Panc1 (cell line): ENCODE measurements around the gene ANKRD36.

Experiments
- POLR2AphosphoS5 ChIP-seq: IDR thresholded peaks from 2 replicates; pipeline ENCODE4 v1.6.1; 2012; ENCODE audit warnings: mild to moderate bottlenecking, low read depth, low read length, moderate library complexity
- SIN3A ChIP-seq: IDR thresholded peaks from 2 replicates; pipeline ENCODE4 v1.6.1; 2012; ENCODE audit warnings: low read depth, mild to moderate bottlenecking, low read length, moderate library complexity, borderline replicate concordance; ENCODE audit not compliant: insufficient read depth
- TCF7L2 ChIP-seq: IDR thresholded peaks from 2 replicates; pipeline ENCODE4 v1.6.1; 2011; ENCODE audit warnings: mild to moderate bottlenecking, low read depth, low read length, inconsistent platforms
- TF ChIP-seq, protein P1 (sequence below): fragments of 450-650 bp; IDR thresholded peaks from 2 replicates; pipeline ENCODE4 v1.5.1; 2017; ENCODE audit warnings: mild to moderate bottlenecking
- TF ChIP-seq, protein P2 (sequence below), 2 experiments: IDR thresholded peaks; 2 replicates each; pipeline ENCODE4 v1.6.1; 2011 to 2012; ENCODE audit warnings: low read depth in 2 of 2, control low read depth in 1 of 2, low read length in 1 of 2, mild to moderate bottlenecking in 1 of 2, moderate library complexity in 1 of 2; ENCODE audit not compliant: insufficient read depth in 1 of 2

DNA sequence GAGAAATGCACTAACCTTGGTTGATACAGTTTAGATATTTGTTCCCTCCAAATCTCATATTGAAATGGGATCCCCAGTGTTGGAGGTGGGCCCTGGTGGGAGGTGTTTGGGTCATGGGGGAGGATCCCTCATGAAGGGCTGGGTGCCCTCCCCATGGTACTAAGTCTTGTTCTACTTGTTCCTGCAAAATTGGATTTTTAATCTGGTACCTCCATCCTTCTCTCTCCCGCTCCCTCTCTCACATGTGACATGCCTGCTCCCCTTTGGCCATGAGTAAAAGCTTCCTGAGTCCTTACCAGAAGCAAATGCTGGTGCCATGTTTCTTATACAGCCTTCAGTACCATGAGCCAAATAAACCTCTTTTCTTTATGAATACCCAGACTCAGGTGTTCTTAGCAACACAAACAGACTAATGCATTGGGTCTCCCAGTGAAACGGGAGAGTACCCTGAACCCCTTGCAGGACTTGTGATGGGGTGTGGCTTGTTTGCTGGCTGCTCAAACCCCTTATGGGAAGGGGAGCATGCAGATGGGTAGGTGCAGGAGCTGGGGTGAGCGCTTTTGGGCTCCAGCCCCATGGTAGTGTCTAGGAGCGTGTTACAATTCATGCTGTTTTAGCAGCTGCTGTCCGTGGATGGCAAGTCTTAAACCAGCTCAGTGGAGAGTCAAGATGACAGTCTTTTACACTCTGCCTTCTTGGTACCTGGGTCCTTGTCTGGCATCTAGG lies 45.5 kb upstream of the ANKRD36 start:
- TF ChIP-seq, protein P1, sequence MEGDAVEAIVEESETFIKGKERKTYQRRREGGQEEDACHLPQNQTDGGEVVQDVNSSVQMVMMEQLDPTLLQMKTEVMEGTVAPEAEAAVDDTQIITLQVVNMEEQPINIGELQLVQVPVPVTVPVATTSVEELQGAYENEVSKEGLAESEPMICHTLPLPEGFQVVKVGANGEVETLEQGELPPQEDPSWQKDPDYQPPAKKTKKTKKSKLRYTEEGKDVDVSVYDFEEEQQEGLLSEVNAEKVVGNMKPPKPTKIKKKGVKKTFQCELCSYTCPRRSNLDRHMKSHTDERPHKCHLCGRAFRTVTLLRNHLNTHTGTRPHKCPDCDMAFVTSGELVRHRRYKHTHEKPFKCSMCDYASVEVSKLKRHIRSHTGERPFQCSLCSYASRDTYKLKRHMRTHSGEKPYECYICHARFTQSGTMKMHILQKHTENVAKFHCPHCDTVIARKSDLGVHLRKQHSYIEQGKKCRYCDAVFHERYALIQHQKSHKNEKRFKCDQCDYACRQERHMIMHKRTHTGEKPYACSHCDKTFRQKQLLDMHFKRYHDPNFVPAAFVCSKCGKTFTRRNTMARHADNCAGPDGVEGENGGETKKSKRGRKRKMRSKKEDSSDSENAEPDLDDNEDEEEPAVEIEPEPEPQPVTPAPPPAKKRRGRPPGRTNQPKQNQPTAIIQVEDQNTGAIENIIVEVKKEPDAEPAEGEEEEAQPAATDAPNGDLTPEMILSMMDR = no peak
- TF ChIP-seq TCF7L2 = no peak
- TF ChIP-seq SIN3A = no peak
- TF ChIP-seq, protein P2, sequence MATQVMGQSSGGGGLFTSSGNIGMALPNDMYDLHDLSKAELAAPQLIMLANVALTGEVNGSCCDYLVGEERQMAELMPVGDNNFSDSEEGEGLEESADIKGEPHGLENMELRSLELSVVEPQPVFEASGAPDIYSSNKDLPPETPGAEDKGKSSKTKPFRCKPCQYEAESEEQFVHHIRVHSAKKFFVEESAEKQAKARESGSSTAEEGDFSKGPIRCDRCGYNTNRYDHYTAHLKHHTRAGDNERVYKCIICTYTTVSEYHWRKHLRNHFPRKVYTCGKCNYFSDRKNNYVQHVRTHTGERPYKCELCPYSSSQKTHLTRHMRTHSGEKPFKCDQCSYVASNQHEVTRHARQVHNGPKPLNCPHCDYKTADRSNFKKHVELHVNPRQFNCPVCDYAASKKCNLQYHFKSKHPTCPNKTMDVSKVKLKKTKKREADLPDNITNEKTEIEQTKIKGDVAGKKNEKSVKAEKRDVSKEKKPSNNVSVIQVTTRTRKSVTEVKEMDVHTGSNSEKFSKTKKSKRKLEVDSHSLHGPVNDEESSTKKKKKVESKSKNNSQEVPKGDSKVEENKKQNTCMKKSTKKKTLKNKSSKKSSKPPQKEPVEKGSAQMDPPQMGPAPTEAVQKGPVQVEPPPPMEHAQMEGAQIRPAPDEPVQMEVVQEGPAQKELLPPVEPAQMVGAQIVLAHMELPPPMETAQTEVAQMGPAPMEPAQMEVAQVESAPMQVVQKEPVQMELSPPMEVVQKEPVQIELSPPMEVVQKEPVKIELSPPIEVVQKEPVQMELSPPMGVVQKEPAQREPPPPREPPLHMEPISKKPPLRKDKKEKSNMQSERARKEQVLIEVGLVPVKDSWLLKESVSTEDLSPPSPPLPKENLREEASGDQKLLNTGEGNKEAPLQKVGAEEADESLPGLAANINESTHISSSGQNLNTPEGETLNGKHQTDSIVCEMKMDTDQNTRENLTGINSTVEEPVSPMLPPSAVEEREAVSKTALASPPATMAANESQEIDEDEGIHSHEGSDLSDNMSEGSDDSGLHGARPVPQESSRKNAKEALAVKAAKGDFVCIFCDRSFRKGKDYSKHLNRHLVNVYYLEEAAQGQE (IDR thresholded peaks at IDR 0.05; ENCODE audit: insufficient read depth in 1 of 2, low read depth in 2 of 2, low read length in 1 of 2) = no peak
- TF ChIP-seq POLR2AphosphoS5 = no peak
